A549 treated with ZK216348 at 1 μM for 4 hours (cell line): ENCODE results near the gene CBLN2. TPM values are rescaled to one million over a fixed set of nuclear protein-coding genes. Genes with fewer than 3 reads are reported as not detected.

Source experiments
- total RNA-seq: library from RNA; stranded (reverse); fragments of 200-300 nt; extraction: Qiagen RNA extraction; gene quantifications from 5 replicates; pipeline ENCODE4 v1.2.3, GENCODE V29; 2022; ENCODE audit warnings: low read depth

CBLN2 gene
- total RNA-seq, result 0.19 to 0.40 TPM (median 0.37 TPM) in 3 of 5 replicates, not detected in the others

DNA sequence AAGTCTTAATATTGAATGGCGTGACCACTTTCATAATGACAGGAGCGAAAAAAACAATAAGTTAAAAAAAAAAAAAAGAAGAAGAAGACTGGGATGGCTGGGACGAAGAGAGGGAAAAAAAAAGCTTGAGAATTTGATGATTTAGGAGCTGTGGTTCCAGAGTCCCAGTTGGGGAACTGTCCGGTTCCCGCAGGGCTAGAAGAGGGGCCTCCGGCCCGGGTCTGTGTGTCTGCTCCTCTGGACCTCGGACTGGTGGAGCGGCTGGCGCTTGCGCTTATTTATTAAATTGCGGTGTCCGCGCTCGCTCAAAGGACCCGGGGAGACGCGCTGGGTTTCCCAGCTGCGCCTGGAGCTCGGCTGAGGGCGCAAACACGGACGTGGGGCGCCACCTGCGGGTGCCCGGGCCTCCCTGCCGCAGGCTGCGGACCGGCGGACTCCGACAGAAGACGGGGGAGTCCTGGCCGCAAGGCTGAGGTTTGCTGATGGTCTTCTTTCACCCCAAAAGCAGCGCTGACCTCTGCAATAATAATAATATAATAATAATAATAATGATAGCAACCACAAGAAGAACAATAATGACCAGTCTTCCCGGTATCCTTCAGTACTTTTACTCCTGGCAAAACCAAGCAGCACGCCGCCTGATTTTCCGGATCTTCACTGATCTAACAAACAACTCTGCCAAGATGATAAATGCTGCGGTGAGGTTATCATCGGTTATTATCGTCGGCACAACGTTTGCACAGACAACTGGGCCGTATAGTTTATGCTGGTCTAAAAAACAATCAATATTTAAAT is at the start of gene CBLN2:
CBLN2 (minus strand) TSS at position 251 of the 795 bp plus-strand sequence. CDS start 2,182 bp downstream, outside the sequence.

